GM12865 (cell line): Measurements from ENCODE around the gene BAIAP2.

Source experiments
- DNase-seq: peaks from one replicate; pipeline ENCODE4 v3.0.0; 2010; ENCODE audit warnings: low read depth
- H3K4me3 ChIP-seq: 2 replicates; pipeline ENCODE4 v1.5.1; 2011; ENCODE audit warnings: mild to moderate bottlenecking, low read depth, low read length, control low read depth
- TF ChIP-seq, protein P1 (sequence below): IDR thresholded peaks from 2 replicates; pipeline ENCODE4 v1.5.1; 2011; ENCODE audit warnings: low read length, control low read depth, low read depth, inconsistent platforms; ENCODE audit not compliant: insufficient read depth; ENCODE audit errors: missing control alignments

The BAIAP2 gene

DNA sequence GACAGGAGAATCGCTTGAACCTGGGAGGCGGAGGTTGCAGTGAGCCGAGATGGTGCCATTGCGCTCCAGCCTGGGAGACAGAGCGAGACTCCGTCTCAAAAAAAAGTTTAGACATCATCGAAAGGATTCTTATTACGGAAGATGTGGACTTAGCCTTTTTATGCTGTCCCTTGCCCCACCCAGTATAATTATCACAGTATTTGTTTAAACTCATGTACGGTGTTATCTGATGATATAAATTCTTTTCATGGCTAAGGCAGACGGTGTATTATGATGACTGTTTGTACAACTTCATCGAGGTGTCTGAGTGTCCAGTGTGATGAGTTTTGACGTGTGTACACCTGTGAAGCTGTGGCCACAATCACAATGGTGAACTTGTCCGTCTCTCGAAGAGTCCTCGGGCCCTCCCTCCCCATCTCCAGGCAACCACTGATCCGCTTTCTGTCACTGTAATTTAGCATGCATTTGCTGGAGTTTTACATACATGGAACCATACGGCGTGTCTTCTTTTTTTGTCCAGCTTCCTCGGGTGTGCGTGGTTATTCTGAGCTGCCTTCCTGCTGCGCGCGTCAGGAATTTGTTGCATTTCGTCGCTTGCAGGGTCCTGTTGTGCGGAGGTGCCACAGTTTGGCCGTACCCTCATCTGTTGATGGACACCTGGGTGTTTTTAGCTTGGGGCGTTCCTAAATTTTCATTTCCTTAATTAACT, 26.2 kb downstream of the BAIAP2 start:
- TF ChIP-seq, protein P1, sequence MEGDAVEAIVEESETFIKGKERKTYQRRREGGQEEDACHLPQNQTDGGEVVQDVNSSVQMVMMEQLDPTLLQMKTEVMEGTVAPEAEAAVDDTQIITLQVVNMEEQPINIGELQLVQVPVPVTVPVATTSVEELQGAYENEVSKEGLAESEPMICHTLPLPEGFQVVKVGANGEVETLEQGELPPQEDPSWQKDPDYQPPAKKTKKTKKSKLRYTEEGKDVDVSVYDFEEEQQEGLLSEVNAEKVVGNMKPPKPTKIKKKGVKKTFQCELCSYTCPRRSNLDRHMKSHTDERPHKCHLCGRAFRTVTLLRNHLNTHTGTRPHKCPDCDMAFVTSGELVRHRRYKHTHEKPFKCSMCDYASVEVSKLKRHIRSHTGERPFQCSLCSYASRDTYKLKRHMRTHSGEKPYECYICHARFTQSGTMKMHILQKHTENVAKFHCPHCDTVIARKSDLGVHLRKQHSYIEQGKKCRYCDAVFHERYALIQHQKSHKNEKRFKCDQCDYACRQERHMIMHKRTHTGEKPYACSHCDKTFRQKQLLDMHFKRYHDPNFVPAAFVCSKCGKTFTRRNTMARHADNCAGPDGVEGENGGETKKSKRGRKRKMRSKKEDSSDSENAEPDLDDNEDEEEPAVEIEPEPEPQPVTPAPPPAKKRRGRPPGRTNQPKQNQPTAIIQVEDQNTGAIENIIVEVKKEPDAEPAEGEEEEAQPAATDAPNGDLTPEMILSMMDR, result no peak
- no peak for DNase-seq
- no peak overlapping the region for H3K4me3 ChIP-seq

DNA sequence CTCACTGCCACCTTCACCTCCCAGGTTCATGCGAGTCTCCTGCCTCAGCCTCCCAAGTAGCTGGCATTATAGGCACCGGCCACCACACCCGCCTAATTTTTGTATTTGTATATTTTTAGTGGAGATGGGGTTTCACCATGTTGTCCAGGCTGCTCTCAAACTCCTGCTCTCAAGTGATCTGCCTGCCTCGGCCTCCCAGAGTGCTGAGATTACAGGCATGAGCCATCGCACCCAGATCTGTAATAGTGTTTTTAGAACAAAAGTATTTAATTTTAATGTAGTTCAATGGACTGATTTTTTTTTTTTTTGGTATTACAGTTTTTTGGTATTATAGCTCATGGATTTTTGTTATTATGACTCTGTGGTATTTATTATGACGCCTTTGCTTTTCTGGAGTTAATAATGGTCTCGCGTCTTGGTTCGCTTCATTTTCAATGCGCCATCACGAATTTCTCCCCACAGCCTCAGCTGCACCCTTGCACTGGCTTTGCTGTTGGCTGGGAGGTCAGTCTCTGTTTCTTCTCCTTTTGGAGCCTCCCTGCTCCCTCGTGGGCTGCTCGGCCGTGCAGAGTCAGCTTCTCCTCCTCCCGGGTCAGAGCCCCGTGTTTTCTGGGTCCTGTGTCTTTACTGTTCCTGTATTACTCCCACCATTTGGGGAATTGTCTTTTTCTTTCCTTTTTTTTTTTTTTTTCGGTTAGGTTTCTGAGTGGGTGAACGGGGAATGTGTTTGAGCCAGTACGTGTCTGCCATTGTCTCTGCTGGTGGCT, 27.2 kb downstream of the BAIAP2 start:
- TF ChIP-seq, protein P1, result no peak
- DNase-seq, result no peak
- H3K4me3 ChIP-seq, result no peak overlapping the region

DNA sequence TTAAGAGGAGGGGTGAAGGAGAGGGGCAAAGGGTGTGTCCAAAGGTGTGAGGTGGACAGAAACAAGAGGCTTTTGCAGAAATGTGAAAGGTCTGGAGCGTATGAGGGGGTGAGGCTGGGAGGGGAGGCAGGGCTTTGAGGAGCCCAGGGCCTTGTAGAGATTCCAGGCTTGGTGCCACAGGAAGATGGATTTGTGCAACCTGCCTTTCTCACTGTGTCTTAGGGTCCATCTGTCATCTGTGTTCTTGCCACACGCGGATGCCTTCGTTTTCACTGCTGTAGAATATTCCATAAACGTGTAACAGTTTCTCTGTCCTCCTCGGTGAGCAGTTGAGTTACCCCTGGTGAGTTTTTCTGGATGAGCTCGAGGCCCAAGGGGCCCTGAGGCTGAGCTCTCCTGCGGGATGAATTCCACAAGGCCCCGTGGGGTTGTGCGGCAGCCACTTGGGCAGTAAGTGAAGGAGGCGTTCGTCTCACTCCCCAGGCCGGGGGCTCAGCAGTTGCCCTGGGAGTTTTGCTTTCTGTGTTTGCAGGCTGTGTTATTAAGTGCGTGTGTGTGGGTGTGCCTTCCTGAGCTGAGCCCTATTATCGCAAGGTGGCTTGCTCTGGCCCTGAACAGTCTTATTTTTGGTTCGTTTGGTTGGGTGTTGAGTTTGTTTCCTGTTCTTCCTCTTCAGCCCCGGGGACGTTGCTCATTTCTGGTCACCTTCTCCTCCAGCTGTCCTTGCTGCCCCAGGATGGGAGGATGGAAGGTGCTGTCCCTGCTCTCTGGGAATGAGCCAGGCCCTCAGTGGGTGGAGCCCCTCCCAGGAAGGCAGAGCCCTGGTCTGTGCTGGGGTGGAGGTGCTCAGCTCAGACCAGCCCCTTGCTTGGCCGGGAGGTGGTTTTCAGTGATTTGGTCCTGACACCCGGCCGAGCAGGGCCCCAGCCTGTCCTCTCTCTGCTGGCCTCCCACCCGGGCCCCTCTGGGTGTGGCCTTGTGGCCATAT, 28.4 kb downstream of the BAIAP2 start:
- TF ChIP-seq, protein P1, result no peak
- no peak for DNase-seq
- no peak overlapping the region for H3K4me3 ChIP-seq

DNA sequence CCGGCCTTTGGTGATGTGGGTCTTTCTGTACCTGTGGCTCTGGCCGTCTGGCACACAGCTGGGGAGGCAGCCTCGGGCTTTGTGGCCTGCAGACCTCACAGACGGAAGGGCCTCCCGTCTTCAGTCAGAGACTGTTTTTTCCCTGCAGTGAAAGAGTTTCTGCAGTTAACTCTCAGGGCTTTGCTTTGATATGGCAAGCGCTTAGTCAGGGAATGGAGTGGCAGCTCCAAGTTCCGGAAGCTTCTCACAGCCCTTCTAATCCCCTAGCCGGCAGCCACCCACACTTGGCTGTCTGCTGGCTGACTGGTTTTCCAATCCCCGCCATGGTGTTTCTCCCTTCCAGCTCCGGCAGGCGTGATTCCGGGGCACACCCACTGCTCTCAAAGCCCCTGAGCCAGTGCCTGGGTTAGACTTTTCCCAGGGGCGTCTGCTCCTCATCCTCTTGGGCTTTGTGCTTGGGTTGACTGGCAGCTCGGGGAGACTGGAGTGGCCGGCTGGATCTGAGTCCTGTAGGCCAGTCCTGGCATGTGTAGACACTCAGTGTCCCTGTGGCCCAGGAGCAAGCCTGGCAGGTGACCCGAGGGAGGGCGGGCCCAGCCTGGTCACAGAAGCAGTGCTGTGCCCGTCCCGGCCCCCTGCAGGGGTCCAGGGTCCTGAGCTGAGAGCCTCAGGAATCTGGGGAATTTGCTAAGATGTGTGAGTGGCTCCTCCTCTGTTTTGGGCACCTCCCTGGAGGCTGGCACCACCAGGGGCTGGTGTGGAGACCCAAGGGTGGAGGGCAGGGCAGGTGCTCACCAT, 29.9 kb downstream of the BAIAP2 start:
- TF ChIP-seq, protein P1, result no peak
- H3K4me3 ChIP-seq, result no peak overlapping the region
- DNase-seq, result no peak

DNA sequence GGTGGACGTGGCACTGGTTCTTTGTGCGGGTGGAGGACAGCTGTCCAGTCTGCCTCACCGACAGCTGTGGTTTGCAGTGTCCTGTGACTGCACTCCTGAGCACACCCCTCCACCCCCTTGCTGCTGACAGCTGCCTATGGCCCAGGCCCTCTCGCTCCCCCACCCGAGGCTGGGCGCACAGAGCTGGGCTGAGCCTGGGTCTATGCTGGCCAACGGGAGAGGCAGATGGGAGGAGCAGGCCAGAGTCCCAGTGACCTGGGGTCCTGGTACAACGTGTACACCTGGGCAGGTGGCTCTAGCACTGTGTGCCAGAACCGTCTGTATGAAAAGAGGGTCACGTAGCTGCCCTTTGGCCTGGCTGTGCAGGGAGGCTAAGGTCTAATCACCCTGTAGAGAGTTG, 30.5 kb downstream of the BAIAP2 start:
- TF ChIP-seq, protein P1, result no peak
- DNase-seq, result no peak

DNA sequence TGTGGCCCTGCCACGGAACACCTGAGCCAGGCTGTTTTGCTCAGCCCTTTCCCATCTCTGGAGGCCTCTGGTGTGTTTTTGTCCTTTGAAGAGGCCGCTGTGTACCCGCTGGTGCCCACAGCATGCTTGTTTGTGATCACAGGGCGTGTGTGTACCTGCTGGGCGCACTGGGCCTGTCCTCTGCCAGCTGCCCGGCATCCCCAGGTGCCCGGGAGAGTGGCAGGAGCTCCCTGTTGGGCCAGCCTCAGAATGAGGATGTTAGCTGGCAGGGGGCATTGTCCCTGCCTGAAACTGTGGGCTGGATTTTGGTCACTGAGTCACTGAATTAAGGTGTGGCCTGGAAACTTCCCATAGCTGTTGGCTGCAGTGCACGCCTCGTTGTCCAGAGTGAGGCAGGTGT, 31.1 kb downstream of the BAIAP2 start:
- DNase-seq, result no peak
- TF ChIP-seq, protein P1, result no peak
- no peak overlapping the region for H3K4me3 ChIP-seq

More for the DNA sequence above, 30.5 kb downstream of the BAIAP2 start:
- no peak overlapping the region for H3K4me3 ChIP-seq
